WTC11 (cell line): ENCODE data around the gene PIAS2.

Experiments used
- ATF6 ChIP-seq: sonication (generic); formaldehyde crosslinking; IDR thresholded peaks from 2 replicates; pipeline ENCODE4 v1.8.1; 2023; ENCODE audit warnings: mild to moderate bottlenecking, missing genetic modification reagents
- CBFB ChIP-seq: sonication (generic); formaldehyde crosslinking; IDR thresholded peaks from 2 replicates; pipeline ENCODE4 v1.8.1; 2022; ENCODE audit warnings: mild to moderate bottlenecking, low read depth, missing genetic modification reagents
- CDX4 ChIP-seq: fragments of 250-450 bp; sonication (Bioruptor Pico); IDR thresholded peaks from 2 replicates; pipeline ENCODE4 v1.9.0; 2021; ENCODE audit warnings: moderate library complexity, mild to moderate bottlenecking, inconsistent platforms, borderline replicate concordance
- CTCF ChIP-seq: fragments of 200-600 bp; IDR thresholded peaks from 2 replicates; pipeline ENCODE4 v1.8.0; 2022; ENCODE audit warnings: antibody characterized with exemption
- ESRRA ChIP-seq: sonication (generic); formaldehyde crosslinking; IDR thresholded peaks from 2 replicates; pipeline ENCODE4 v1.8.1; 2022; ENCODE audit warnings: mild to moderate bottlenecking, missing genetic modification reagents, borderline replicate concordance
- FOXK1 ChIP-seq: sonication (generic); formaldehyde crosslinking; IDR thresholded peaks from 2 replicates; pipeline ENCODE4 v1.8.0; 2022; ENCODE audit warnings: mild to moderate bottlenecking, moderate library complexity, missing genetic modification reagents
- FOXP1 ChIP-seq: sonication (generic); formaldehyde crosslinking; IDR thresholded peaks from 2 replicates; pipeline ENCODE4 v1.8.0; 2022; ENCODE audit warnings: missing genetic modification reagents, mild to moderate bottlenecking, moderate library complexity, borderline replicate concordance
- NFYB ChIP-seq: sonication (generic); formaldehyde crosslinking; conservative IDR thresholded peaks from 2 replicates; pipeline ENCODE4 v1.8.0; 2022; ENCODE audit warnings: low read depth, missing genetic modification reagents
- NR1H2 ChIP-seq: sonication (generic); formaldehyde crosslinking; IDR thresholded peaks from 2 replicates; pipeline ENCODE4 v1.9.0; 2021; ENCODE audit warnings: mild to moderate bottlenecking, moderate library complexity, missing genetic modification reagents
- USF2 ChIP-seq: sonication (generic); formaldehyde crosslinking; IDR thresholded peaks from 2 replicates; pipeline ENCODE4 v1.8.1; 2023; ENCODE audit warnings: mild to moderate bottlenecking, missing genetic modification reagents, moderate library complexity
- ZNF121 ChIP-seq: sonication (generic); formaldehyde crosslinking; IDR thresholded peaks from 2 replicates; pipeline ENCODE4 v1.8.0; 2023; ENCODE audit warnings: missing genetic modification reagents
- ZNF232 ChIP-seq: sonication (generic); formaldehyde crosslinking; IDR thresholded peaks from 2 replicates; pipeline ENCODE4 v1.8.0; 2022; ENCODE audit warnings: mild to moderate bottlenecking, missing genetic modification reagents
- ZNF263 ChIP-seq: sonication (generic); formaldehyde crosslinking; IDR thresholded peaks from 2 replicates; pipeline ENCODE4 v1.8.1; 2022; ENCODE audit warnings: low read depth, mild to moderate bottlenecking, moderate library complexity, missing genetic modification reagents

- TF ChIP-seq FOXP1 (CRISPR knock-in tag) = no peak
- TF ChIP-seq NR1H2 (CRISPR knock-in tag) = no peak
- no peak for TF ChIP-seq CBFB
- no peak for TF ChIP-seq ESRRA (CRISPR knock-in tag)
- no peak for TF ChIP-seq CDX4
- no peak for TF ChIP-seq FOXK1 (CRISPR knock-in tag)
- no peak for TF ChIP-seq USF2
- TF ChIP-seq ATF6 = no peak
- TF ChIP-seq ZNF232 (CRISPR knock-in tag) = no peak
- TF ChIP-seq ZNF263 (CRISPR knock-in tag) = no peak
- TF ChIP-seq NFYB (CRISPR knock-in tag) = no peak
- no peak for TF ChIP-seq CTCF
- no peak for TF ChIP-seq ZNF121 (CRISPR knock-in tag)
Measured at GRCh38 chr18:46886893-46887292, 30.4 kb downstream of the PIAS2 start.
